T-cell (primary cell): ENCODE results near the gene ACP5. TPM values are rescaled to one million over a fixed set of nuclear protein-coding genes. Genes with fewer than 3 reads are reported as not detected.
"Not testable (repeated sequence)": the region's sequence is repeated elsewhere in the genome, so short reads cannot be mapped to it uniquely, and the experiment has no call there.

ENCODE experiments used
- ATAC-seq, 4 experiments: fragments of 200-7000 bp in 3 of 4; fragments of 150-1000 bp in 1 of 4; cut with Tn5 transposase; replicated peaks in 1 of 4; 1 replicate in 3 of 4; 2 replicates in 1 of 4; pipeline ENCODE4 v1.10.0; 2021; ENCODE audit warnings: moderate library complexity in 3 of 4, mild to moderate bottlenecking in 2 of 4, moderate number of reproducible peaks in 1 of 4
- CTCF ChIA-PET, 2 donors: fragments of 300-600 bp; sonication (Branson Sonifier 250); formaldehyde crosslinking; loops; one replicate each; lab custom pipeline; 2022; ENCODE audit warnings: antibody characterized with exemption in 2 of 2; lab: Charles Lee
- POLR2A ChIA-PET, 2 donors: fragments of 300-600 bp; sonication (Branson Sonifier 250); formaldehyde crosslinking; loops; one replicate each; lab custom pipeline; 2022; ENCODE audit warnings: antibody characterized with exemption in 2 of 2; lab: Charles Lee
- DNase-seq, 35 experiments: peaks; one replicate each; pipeline versions ENCODE4 v3.0.0 to v3.0.0-alpha.2; 2013 to 2023
- H3K27ac ChIP-seq: one replicate; pipeline ENCODE4 v1.5.1; 2013; ENCODE audit warnings: low read length
- H3K27me3 ChIP-seq, 2 experiments: replicated peaks in 1 of 2; 1 replicate in 1 of 2; 2 replicates in 1 of 2; pipeline versions ENCODE4 v1.6.1 to v1.7.0; 2013; ENCODE audit warnings: low read length in 1 of 2, mixed read lengths in 1 of 2; ENCODE audit not compliant: control insufficient read depth in 2 of 2, insufficient read depth in 2 of 2; ENCODE audit errors: extremely low read depth in 1 of 2
- H3K36me3 ChIP-seq, 2 donors: 1 replicate in 1 of 2; 2 replicates in 1 of 2; pipeline versions ENCODE4 v1.6.1 to v1.7.0; 2013; ENCODE audit warnings: low read length in 1 of 2; ENCODE audit not compliant: control insufficient read depth in 2 of 2, insufficient read depth in 1 of 2; ENCODE audit errors: extremely low read depth in 1 of 2
- H3K4me1 ChIP-seq, 2 experiments: 1 replicate in 1 of 2; 2 replicates in 1 of 2; pipeline versions ENCODE4 v1.6.1 to v1.7.0; 2013; ENCODE audit warnings: low read length in 2 of 2, mixed read lengths in 1 of 2; ENCODE audit not compliant: insufficient read depth in 2 of 2, control insufficient read depth in 1 of 2; ENCODE audit errors: extremely low read depth in 1 of 2
- H3K4me3 ChIP-seq, 2 donors: 1 replicate in 1 of 2; 2 replicates in 1 of 2; pipeline versions ENCODE4 v1.5.1 to v1.7.0; 2013; ENCODE audit warnings: mild to moderate bottlenecking in 2 of 2, low read length in 1 of 2, moderate library complexity in 1 of 2; ENCODE audit not compliant: control insufficient read depth in 1 of 2; ENCODE audit errors: extremely low read depth in 1 of 2
- H3K9me3 ChIP-seq: 2 replicates; pipeline ENCODE4 v1.7.0; 2013
- H3K27ac Mint-ChIP-seq, 2 donors: one replicate each; pipeline ENCODE4 v1.8.0; 2020 to 2021; ENCODE audit warnings: mild to moderate bottlenecking in 2 of 2, mixed read lengths in 2 of 2
- H3K27me3 Mint-ChIP-seq, 2 donors: one replicate each; pipeline ENCODE4 v1.8.0; 2021 to 2022; ENCODE audit warnings: mixed read lengths in 2 of 2
- H3K36me3 Mint-ChIP-seq: one replicate; pipeline ENCODE4 v1.8.0; 2021; ENCODE audit warnings: mixed read lengths
- H3K4me1 Mint-ChIP-seq, 3 donors: one replicate each; pipeline ENCODE4 v1.8.0; 2020 to 2022; ENCODE audit warnings: mixed read lengths in 3 of 3, mild to moderate bottlenecking in 1 of 3
- H3K4me3 Mint-ChIP-seq, 3 donors: one replicate each; pipeline ENCODE4 v1.8.0; 2020 to 2022; ENCODE audit warnings: mild to moderate bottlenecking in 3 of 3, mixed read lengths in 3 of 3, moderate library complexity in 3 of 3
- H3K9me3 Mint-ChIP-seq, 3 donors: one replicate each; pipeline ENCODE4 v1.8.0; 2020 to 2022; ENCODE audit warnings: mixed read lengths in 3 of 3
- WGBS: methylation state at CpG from one replicate; pipeline ENCODE4 v1.1.5; 2013; ENCODE audit warnings: missing lambda C conversion rate; ENCODE audit not compliant: insufficient coverage; 5-methylcytosine and 5-hydroxymethylcytosine counted together
- total RNA-seq, 35 experiments: library from RNA in 6 of 35; stranded (reverse) in 6 of 35; fragments of 120-200 nt in 1 of 35; gene quantifications; one replicate each; pipeline versions ENCODE4 v1.2.1 to v1.2.4 and lab custom pipeline; 2013 to 2026

The ACP5 gene
- total RNA-seq (10 to 100 TPM; 16.2 to 29.8 (median 18.6) TPM), total RNA-seq (lab: John Stamatoyannopoulos, UW) (2.0 to 305 (median 14.6) reads per million in 29 experiments)
- 17.2 TPM for total RNA-seq (2013)

DNA sequence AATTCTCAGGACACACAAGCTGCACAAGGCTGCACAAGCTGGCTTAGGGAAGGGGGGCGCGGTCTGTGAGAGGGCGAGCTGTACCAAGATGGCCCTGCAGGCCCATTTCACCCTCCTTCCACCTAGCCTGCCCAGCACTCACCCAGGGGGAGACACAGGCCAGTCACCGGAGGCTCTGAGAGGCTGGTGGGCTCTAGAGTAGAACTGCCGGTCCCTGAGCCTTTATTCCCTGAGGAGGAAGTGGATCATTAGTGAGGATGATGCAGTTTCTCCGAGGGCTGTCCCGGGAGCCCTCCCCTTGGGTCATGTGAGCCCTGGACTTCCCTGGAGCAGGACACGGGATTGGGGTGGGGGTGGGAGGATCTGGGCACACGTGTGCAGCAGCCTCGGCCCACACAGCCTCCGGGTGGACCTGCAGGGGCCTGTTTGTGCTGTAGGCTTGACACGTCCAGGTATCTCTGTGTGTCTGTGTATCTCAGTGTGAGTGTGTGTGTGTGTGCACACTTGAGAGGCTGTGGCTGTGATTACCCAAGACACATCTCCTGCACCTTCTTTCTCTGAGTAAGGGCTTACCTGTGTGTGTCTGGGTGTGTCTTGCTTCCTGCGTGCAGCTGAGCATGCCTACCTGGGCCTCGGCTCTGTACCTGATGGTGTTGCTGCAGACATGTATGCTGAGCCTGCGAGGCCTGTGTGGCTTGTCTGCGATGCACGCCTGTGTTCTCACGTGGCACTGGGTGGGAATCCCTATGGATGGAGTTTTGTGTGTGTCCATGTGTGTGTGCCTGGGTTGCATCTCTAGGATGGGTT, at the start of gene ACP5:
Gene ACP5, minus strand, starts transcription at position 195 of the 807 bp plus-strand sequence. CDS start 328 bp downstream, outside the sequence.
- Mint-ChIP-seq H3K27me3 (no peaks in the 10 kb centered on the region), H3K36me3 (peaks cover 6% of the 10 kb centered on the region), H3K4me1 (peaks cover 22 to 30% (median 25%) of the 10 kb centered on the region in 3 donors), H3K4me3 (peak within 1 kb of the TSS; percentile 68 to 80 (median 75)), H3K9me3 (no peaks in the 10 kb centered on the region), H3K27ac (peak within 1 kb of the TSS; percentile 68 to 87)
- Histone ChIP-seq H3K27me3 (no peaks in the 10 kb centered on the region), H3K36me3 (peaks cover 9 to 16% of the 10 kb centered on the region in 2 donors), H3K4me3 (peak within 1 kb of the TSS; percentile 69 to 80), H3K4me1 (peaks cover 25 to 47% of the 10 kb centered on the region in 2 experiments), H3K9me3 (no peaks in the 10 kb centered on the region), H3K27ac (peak within 1 kb of the TSS; percentile 38)
- ChIA-PET CTCF (interaction anchor here (0.6 to 0.8 kb wide), 3 partner anchors 15 to 122 kb away, joined by 3 to 4 read pairs (median 4); no protein-coding TSS in a partner anchor), POLR2A (no interaction called here)
- ATAC-seq (peak in 2 of 4 experiments; percentile 11 to 24), DNase-seq (peak in 1 of 35 experiments; percentile 18)
- 88% methylated on average over 8 of the region's 18 CpGs for WGBS

DNA sequence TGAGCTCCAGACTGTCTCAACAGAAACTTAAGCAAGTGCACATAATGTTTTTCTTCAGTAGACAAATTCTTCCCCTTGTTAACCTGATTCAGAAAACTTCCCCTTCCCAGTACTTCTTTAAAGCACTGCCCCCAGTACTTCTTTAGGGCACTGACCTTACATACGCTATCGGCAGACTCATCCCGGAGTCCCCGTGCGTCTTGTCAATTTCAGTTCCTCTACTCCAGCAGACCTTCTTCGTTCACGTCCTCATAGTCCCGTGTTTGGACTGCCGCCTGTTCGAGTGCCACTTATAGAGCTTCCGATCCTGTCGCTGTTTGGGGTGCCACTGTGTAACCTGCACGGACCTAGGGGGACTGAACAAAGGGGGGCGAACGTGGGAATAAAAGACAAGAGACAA, 48.8 kb upstream of the ACP5 start:
- H3K4me1 ChIP-seq, result peaks cover 5 to 7% of the 10 kb centered on the region in 2 experiments
- peaks cover 8 to 11% of the 10 kb centered on the region in 2 donors for H3K27me3 Mint-ChIP-seq
- peaks cover 0 to 3% (median 0%) of the 10 kb centered on the region in 3 donors for H3K9me3 Mint-ChIP-seq
- ChIA-PET POLR2A (no interaction called here), CTCF (no interaction called here)
- H3K36me3 Mint-ChIP-seq, result peaks cover 8% of the 10 kb centered on the region
- H3K4me3 Mint-ChIP-seq, result no peak overlapping the region
- no peak overlapping the region for H3K27ac ChIP-seq
- H3K4me3 ChIP-seq, result no peak overlapping the region
- DNase-seq (no peak), ATAC-seq (no peak)
- no peaks in the 10 kb centered on the region for H3K36me3 ChIP-seq
- H3K27me3 ChIP-seq, result peaks cover 0 to 14% of the 10 kb centered on the region in 2 experiments
- 81% methylated on average over 10 of the region's 15 CpGs for WGBS
- H3K4me1 Mint-ChIP-seq, result peaks cover 12 to 15% (median 14%) of the 10 kb centered on the region in 3 donors
- H3K27ac Mint-ChIP-seq, result no peak overlapping the region
- no peaks in the 10 kb centered on the region for H3K9me3 ChIP-seq

DNA sequence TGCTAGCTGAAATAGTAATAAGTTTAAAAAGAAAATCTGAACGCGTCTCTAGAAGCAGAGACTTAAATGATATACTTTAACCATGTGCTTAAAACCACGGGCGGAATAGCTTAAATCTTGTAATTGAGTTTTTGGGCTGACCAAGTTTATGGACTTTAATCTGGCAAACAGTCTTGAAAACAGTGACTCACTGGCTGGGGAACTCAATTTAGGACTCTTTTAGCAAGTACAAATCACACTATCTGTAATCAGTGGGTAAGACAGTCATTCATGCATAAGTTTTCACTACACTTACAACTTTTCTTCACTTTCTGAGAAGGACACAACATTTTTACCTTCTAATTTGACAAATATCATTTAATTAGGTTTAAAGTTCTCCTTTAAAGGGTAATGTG, 46.6 kb upstream of the ACP5 start:
- Histone ChIP-seq H3K27ac (no peak overlapping the region), H3K27me3 (peaks cover 0 to 5% of the 10 kb centered on the region in 2 experiments), H3K4me1 (peaks cover 5 to 7% of the 10 kb centered on the region in 2 experiments), H3K9me3 (no peaks in the 10 kb centered on the region), H3K4me3 (no peak overlapping the region), H3K36me3 (peaks cover 0 to 2% of the 10 kb centered on the region in 2 donors)
- Mint-ChIP-seq H3K9me3 (peaks cover 0 to 6% (median 3%) of the 10 kb centered on the region in 3 donors), H3K4me3 (peak overlapping the region in 1 of 3 donors; percentile 79), H3K27ac (no peak overlapping the region), H3K36me3 (peaks cover 28% of the 10 kb centered on the region), H3K27me3 (peaks cover 3 to 9% of the 10 kb centered on the region in 2 donors), H3K4me1 (peaks cover 12 to 15% (median 14%) of the 10 kb centered on the region in 3 donors)
- no CpG with 5 or more reads among the region's 4 CpGs for WGBS
- no peak for DNase-seq
- CTCF ChIA-PET, result no interaction called here
- ATAC-seq, result no peak
- POLR2A ChIA-PET, result interaction anchor here in 1 of 2 donors (0.6 kb wide), 1 partner anchor 105 kb away, joined by 4 read pairs; no protein-coding TSS in a partner anchor

DNA sequence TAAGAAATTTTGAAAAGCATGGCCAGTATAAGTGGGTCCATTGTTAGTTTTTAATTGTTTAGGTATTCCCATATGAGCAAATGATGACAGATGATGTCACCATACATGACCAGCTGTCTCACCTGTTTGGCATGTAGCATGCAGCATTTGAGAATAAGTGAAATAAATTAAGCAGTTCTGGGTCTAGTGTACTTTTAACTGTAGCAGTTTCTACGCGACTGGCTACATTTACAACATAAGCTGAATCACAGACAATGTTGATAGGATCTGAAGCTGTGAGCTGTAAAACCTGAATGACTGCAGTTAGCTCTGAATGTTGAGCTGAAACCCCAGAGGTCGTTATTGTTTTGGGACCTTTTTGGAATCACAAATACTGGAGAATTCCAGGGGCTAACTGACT, 45.0 kb upstream of the ACP5 start:
- H3K4me1 ChIP-seq, H3K27me3 Mint-ChIP-seq, H3K9me3 ChIP-seq, H3K4me3 Mint-ChIP-seq, CTCF ChIA-PET, H3K27ac Mint-ChIP-seq, H3K27me3 ChIP-seq, H3K4me3 ChIP-seq, H3K27ac ChIP-seq, POLR2A ChIA-PET, DNase-seq, ATAC-seq: not testable (repeated sequence)
- Mint-ChIP-seq H3K4me1 (peaks cover 12 to 15% (median 14%) of the 10 kb centered on the region in 3 donors), H3K9me3 (peaks cover 0 to 21% (median 8%) of the 10 kb centered on the region in 3 donors), H3K36me3 (peaks cover 45% of the 10 kb centered on the region)
- peaks cover 0 to 10% of the 10 kb centered on the region in 2 donors for H3K36me3 ChIP-seq
- 67% methylated on average over 1 of the region's 3 CpGs for whole genome bisulfite sequencing

DNA sequence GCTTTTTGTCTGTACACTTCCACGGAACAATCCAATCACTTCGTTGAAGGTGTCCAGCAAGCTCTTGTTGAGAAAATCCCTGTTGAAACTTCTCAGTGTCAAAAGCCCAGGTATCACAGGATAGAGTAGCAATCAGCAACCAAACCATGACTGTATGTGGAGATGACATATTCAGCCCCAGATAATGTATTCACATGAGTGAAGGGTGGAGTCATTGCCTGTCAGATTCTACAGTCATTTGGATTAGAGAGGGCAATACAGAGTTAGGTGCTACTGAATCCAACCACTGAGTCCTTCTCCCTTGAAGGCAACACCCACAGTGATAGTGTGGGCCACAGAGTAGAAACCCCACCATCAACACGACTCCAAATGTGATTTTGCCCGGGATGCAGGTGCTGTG, 43.1 kb upstream of the ACP5 start:
- H3K4me1 ChIP-seq, result peaks cover 5 to 7% of the 10 kb centered on the region in 2 experiments
- ATAC-seq (no peak), DNase-seq (no peak)
- peaks cover 0 to 31% (median 16%) of the 10 kb centered on the region in 3 donors for H3K9me3 Mint-ChIP-seq
- H3K27me3 Mint-ChIP-seq, result peaks cover 3 to 4% of the 10 kb centered on the region in 2 donors
- H3K9me3 ChIP-seq, result peaks cover 14% of the 10 kb centered on the region
- no peak overlapping the region for H3K27ac ChIP-seq
- 100% methylated on average over 1 of the region's 4 CpGs for WGBS
- ChIA-PET CTCF (no interaction called here), POLR2A (no interaction called here)
- H3K4me3 ChIP-seq, result no peak overlapping the region
- H3K27me3 ChIP-seq, result peaks cover 0 to 5% of the 10 kb centered on the region in 2 experiments
- no peak overlapping the region for H3K4me3 Mint-ChIP-seq
- H3K36me3 ChIP-seq, result peaks cover 0 to 24% of the 10 kb centered on the region in 2 donors
- H3K27ac Mint-ChIP-seq, result no peak overlapping the region
- peaks cover 12 to 15% (median 14%) of the 10 kb centered on the region in 3 donors for H3K4me1 Mint-ChIP-seq
- H3K36me3 Mint-ChIP-seq, result peaks cover 59% of the 10 kb centered on the region

DNA sequence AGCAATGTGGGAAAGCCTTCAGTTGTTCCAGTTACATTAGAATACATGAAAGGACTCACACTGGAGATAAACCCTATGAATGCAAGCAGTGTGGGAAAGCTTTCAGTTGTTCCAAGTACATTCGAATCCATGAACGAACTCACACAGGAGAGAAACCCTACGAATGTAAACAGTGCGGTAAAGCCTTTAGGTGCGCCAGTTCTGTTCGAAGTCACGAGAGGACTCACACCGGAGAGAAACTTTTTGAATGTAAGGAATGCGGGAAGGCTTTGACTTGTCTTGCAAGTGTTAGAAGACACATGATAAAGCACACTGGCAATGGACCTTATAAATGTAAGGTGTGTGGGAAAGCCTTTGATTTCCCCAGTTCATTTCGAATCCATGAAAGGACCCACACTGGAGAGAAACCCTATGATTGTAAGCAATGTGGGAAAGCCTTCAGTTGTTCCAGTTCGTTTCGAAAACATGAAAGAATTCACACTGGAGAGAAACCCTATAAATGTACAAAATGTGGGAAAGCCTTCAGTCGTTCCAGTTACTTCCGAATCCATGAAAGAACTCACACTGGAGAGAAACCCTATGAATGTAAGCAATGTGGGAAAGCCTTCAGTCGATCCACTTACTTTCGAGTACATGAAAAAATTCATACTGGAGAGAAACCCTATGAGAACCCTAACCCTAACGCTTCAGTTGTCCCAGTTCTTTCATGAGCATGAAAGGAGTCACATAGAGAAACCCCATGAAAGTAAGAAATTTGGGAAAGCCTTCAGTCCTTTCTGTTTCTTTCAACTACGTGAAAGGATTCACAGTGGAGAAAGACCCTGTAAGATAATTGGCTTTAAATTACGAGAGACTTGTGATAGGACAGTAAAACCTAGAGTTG, 40.0 kb upstream of the ACP5 start:
- no peak for ATAC-seq
- CTCF ChIA-PET, result no interaction called here
- Mint-ChIP-seq H3K4me3 (no peak overlapping the region), H3K9me3 (peaks cover 0 to 31% (median 16%) of the 10 kb centered on the region in 3 donors), H3K27me3 (no peaks in the 10 kb centered on the region), H3K27ac (no peak overlapping the region), H3K4me1 (peaks cover 5 to 6% (median 5%) of the 10 kb centered on the region in 3 donors), H3K36me3 (peaks cover 69% of the 10 kb centered on the region)
- DNase-seq, result no peak
- H3K36me3 ChIP-seq, result peaks cover 0 to 31% of the 10 kb centered on the region in 2 donors
- H3K4me1 ChIP-seq, result no peaks in the 10 kb centered on the region
- POLR2A ChIA-PET, result no interaction called here
- H3K27ac ChIP-seq, result no peak overlapping the region
- peaks cover 14% of the 10 kb centered on the region for H3K9me3 ChIP-seq
- H3K27me3 ChIP-seq, result no peaks in the 10 kb centered on the region
- WGBS, result 100% methylated on average over 11 of the region's 19 CpGs
- H3K4me3 ChIP-seq, result no peak overlapping the region
